ENCODE measurements around the gene TAPT1.
"Not testable (repeated sequence)": the region's sequence is repeated elsewhere in the genome, so short reads cannot be mapped to it uniquely, and the experiment has no call there.

TAPT1 gene

DNA sequence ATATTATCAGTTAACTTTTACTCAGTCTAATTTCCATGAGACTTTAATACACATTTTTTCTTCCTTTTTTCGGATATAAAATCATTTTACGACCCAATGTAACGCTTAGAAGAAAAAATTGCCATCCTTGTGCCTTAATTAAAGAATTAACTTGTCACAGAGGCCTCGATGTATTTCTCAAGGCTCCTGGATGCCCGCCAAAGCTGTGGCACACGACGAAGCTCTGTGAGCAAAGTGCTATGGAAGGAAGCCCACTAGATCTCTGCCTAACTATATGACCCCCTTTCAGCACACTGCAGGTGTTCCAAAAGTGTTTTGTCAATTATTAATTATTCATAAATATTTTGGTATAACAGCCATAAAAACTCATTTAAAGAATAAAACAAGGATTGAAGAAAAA is 54.4 kb downstream of the TAPT1 start:
- DNase-seq (ENCODE audit: low read depth in 2 of 2), result no peak

GRCh38 chr4:16169490-16169889 is 56.8 kb downstream of the TAPT1 start:
- DNase-seq (ENCODE audit: low read depth in 2 of 2), result no peak

GRCh38 chr4:16168710-16169388 is 57.4 kb downstream of the TAPT1 start:
- no peak for DNase-seq (ENCODE audit: low read depth in 2 of 2)

GRCh38 chr4:16168144-16168543 is 58.1 kb downstream of the TAPT1 start:
- DNase-seq (ENCODE audit: low read depth in 2 of 2), result no peak

- DNase-seq (ENCODE audit: low read depth in 2 of 2), result no peak
These were observed 60.3 kb downstream of the TAPT1 start for GRCh38 chr4:16165931-16166330.

DNA sequence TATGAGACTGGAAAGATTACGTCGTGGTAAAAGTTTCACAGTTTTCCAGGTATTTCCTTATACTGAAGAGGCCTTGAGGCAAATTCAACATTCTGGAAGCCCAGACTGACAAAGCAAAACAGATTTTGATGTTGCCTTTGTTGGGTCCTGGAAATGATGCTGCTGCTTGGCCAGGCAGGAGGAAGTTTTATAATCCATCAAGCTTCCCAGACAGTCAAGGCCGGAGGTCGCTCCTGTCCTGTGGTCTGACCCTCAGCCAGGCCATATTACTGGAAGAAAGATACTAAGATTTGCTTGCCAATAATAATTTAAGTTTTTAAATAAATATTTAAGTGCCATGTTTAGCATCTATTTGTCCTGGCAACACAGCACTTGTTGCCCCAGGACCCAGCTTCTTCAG is 63.4 kb downstream of the TAPT1 start:
- no peak for DNase-seq (ENCODE audit: low read depth in 2 of 2)

DNA sequence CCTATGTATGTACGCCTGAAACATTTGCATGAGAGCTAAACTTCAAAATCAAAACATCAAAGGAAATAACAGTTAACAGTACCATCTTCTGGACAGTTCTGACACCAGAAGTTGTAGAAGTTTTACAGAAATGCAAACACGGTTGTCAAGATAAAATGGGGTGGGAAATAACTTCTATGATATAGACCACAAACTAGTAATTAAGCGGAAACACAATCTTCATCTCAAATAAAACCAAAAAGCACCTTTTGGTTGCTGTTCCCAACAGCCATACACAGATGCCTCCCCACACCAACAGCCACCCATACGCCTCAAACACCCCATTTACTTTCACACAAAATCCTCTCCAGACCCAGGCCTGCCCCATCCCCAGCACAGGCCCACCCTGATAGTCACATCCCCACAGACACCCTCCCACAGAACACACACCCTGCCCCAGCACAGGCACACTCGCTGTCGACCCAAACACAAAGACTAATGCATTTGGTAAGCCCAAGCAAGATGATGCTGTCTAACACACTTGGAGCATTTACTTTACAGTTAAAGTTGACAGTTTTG is 64.3 kb downstream of the TAPT1 start:
- DNase-seq (ENCODE audit: low read depth in 2 of 2), result no peak

DNA sequence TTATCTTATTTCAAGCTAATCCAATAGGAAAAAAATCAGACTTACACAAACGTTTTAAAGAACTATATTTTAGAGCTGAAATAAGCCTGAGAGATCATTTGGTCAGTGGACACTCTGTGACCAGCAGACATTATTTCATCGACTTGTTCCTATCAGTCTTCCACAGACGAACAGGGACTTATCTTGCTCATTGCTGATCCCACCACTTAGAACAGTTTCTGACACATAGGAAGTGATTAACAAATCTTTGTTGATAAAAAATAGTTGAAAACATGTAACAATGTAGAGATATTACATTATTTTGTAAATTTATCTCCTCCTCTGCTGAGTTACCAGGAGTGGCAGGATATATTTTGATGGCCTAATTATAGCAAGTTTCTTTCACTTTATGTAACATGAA is 65.8 kb downstream of the TAPT1 start:
- DNase-seq (ENCODE audit: low read depth in 2 of 2), result no peak

GRCh38 chr4:16159286-16159685 is 67.0 kb downstream of the TAPT1 start:
- DNase-seq (ENCODE audit: low read depth in 2 of 2), result no peak

DNA sequence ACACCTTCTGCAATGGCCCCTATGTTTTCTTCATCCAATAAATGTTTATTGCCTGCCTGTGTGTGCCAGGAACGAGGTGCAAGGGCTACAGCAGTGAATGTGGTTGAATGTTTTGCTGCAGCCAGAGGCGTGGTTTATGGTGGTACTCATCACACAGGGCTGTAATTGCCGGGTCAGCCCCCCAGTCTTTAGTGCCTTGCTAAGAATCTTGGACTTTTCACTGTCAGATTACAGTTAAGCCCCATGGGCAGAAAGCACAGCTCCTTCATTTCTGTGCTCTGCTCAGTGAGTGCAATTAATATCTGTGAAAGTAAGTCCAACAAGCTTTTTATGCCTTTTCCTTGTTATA is 67.8 kb downstream of the TAPT1 start:
- no peak for DNase-seq (ENCODE audit: low read depth in 2 of 2)

- DNase-seq (ENCODE audit: low read depth in 2 of 2), result no peak
These were observed 68.4 kb downstream of the TAPT1 start for GRCh38 chr4:16157609-16158503.

DNA sequence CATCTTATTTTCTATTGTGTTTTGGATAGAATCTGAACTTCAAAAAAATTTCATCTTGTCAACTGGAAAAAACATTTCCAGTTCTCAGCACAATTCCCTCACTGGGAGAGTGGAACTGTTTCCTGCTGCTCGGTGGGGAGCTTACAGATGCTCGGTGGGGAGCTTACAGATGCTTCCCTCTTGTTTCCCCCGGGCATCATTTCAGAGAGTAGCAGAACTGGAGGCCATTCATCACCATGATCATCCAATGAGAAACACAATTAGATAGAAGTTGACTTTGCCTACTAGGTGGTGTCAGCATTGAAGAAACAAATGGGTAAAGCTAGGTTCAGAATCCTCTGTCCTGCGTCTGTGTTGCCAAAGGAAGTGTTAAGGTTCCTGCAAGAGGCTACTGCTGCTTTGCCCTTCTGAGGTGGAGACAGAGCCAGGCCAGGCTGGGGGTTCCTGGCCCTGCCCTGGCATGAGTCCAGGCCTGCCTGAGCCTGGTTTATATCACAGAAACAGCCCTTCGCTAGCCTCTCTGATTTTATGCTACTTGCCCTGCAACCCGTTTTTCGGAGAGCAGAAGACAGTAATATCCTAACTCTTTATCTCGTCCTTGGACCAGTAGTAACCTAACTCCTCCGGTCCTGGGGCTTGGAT is 70.6 kb downstream of the TAPT1 start:
- DNase-seq (ENCODE audit: low read depth in 2 of 2), result no peak

DNA sequence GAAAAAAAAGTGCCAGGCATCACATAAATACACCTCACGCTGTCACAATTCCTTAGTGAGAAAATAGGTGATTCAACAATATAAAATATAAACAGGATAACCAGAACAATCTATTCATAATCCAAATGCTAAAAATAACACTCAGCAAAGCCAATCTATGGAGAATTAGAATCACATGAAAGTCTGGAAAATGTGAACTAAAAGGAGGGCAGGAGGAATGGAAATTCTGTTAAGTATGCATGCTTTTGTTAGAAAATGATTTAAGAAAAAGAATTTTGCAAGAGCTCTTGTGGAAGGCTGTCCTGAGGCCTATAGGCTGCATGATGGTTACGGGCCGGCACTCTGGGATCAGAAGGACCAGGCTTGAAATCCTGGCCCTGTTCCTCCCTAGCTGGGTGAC is 71.8 kb downstream of the TAPT1 start:
- no peak for DNase-seq (ENCODE audit: low read depth in 2 of 2)

GRCh38 chr4:16150716-16151115 is 75.6 kb downstream of the TAPT1 start:
- DNase-seq (ENCODE audit: low read depth in 2 of 2), result no peak

DNA sequence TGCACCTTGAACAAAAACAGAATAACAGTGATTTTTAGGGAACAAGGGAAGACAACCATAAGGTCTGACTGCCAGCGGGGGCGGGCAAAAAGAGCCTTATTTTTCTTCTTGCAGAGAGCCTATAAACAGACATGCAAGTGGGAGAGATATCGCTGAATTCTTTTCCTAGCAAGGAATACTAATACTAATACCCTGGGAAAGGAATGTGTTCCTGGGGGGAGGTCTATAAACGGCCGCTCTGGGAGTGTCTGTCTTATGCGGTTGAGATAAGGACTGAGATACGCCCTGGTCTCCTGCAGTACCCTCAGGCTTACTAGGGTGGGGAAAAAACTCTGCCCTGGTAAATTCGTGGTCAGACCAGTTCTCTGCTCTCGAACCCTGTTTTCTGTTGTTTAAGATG is 81.4 kb downstream of the TAPT1 start:
- DNase-seq (ENCODE audit: low read depth in 2 of 2), result not testable (repeated sequence)

DNA sequence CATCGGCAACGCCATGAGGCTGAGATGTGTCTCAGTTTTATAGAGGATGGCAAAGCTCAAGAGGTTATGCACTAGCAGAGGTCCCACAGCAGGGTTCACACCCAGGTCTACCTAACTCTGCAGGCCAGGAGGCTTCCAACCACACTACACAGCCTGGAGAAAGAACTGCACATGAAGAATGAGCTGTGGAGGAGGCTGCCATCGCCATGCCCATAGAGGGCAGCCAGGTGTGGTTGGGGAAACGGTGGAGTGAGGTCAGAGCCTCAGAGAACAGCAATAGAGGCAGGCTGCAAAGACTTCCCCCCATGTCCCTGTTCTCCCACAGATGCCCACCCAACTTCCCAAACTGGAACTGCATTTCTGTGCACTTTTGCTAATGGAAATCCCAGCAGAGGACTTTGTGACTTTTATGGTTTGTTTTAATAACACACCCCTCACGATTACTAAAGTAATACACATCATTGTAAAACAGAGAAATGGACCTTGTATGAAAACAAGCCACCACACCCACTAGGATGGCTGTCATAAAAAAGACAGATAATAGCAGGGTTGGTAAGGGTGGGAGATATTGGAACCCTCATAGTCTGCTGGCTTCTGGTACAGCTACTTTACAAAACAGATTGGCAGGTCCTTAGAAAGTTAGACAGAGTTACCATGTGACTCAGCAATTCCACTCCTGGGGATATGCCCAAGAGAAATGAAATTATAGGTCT is 83.5 kb downstream of the TAPT1 start:
- DNase-seq (ENCODE audit: low read depth in 2 of 2), result no peak

DNA sequence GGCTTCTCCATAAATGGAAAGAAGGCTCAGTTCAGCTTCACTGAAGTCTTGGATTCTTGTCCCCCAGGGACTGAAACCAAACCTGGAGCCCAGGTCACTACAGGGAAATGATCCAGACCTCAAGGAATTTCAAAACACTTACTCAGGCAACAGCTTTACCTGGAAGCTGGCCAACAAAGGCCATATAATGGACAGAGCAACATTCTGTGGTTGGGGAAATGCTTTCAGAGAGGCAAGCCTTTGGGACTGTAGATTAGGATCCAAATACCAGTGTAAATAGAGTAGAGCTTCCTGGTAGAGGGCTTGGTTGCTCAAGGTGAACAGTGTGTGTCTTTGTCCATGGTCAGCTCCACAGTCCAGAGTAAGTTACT is 85.4 kb downstream of the TAPT1 start:
- DNase-seq (ENCODE audit: low read depth in 2 of 2), result no peak

DNA sequence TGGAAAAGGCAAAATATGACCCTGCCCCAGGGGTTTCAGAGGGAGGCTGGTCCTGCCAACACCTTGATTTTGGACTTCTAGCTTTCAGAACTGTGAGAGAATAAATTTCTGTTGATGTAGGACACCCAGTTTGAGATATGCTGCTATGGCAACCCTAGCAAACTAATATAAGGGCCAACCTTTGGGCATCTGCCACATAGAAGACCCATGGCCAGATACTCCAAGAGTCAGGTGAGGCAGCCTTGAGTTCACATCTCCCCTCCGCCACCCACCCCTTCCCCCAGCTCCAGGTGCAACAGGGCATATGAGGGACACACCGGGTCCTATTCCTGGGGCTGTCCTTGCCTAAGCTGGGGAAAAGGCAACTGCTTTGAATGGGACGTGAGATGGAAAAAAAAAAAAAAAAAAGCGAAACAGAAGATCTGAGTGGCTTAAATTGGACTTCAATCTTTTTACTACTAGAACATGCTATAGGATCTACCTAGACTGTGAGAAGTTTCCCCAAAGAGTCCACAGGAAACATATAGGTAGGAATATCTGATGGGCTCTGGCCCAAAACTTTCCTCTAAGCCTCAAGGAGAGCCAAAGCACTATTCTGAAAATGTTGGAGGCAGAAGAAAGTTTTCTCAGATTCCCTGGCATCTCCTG is 85.9 kb downstream of the TAPT1 start:
- DNase-seq (ENCODE audit: low read depth in 2 of 2), result no peak

GRCh38 chr4:16139066-16139945 is 87.0 kb downstream of the TAPT1 start:
- DNase-seq (ENCODE audit: low read depth in 2 of 2), result no peak

- DNase-seq (ENCODE audit: low read depth in 2 of 2), result no peak
These were observed 89.4 kb downstream of the TAPT1 start for GRCh38 chr4:16136827-16137226.
